ENCODE measurements around the gene NMRAL1.

DNA sequence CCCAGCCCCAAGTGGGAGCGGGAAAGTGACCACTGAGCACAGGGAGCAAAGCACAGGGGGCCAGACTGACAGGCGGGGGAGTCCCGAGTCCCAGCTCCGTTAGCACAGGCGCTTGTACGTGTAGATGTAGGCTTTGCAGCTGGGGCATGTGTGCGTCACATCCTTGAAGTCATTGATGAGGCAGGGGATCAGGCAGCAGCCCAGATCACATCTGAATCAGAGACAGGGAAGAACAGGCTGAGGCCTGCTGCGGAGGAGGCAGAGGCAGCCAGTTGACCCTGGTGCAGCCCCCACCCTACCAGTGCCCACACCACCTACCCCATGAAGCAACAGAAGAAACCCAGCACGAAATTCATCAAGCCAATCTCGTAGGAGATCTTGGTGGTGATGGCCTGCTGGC lies 38.0 kb upstream of the NMRAL1 start:
- TF ChIP-seq, protein P1, sequence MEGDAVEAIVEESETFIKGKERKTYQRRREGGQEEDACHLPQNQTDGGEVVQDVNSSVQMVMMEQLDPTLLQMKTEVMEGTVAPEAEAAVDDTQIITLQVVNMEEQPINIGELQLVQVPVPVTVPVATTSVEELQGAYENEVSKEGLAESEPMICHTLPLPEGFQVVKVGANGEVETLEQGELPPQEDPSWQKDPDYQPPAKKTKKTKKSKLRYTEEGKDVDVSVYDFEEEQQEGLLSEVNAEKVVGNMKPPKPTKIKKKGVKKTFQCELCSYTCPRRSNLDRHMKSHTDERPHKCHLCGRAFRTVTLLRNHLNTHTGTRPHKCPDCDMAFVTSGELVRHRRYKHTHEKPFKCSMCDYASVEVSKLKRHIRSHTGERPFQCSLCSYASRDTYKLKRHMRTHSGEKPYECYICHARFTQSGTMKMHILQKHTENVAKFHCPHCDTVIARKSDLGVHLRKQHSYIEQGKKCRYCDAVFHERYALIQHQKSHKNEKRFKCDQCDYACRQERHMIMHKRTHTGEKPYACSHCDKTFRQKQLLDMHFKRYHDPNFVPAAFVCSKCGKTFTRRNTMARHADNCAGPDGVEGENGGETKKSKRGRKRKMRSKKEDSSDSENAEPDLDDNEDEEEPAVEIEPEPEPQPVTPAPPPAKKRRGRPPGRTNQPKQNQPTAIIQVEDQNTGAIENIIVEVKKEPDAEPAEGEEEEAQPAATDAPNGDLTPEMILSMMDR (IDR thresholded peaks at IDR 0.05; ENCODE audit: low read depth, low read length), result no peak
- no peak for TF ChIP-seq POLR2A (IDR thresholded peaks at IDR 0.05; ENCODE audit: extremely low read depth, insufficient read length)
